ENCODE measurements around the gene TRPC3. TPM values are rescaled to one million over a fixed set of nuclear protein-coding genes. Genes with fewer than 3 reads are reported as not detected.

The TRPC3 gene
- total RNA-seq, 1 experiment from 2014 or later: 0.25 TPM

- Histone ChIP-seq H2AFZ (ENCODE audit: low read depth, low read length, poor library complexity, severe bottlenecking) (no peak overlapping the region), H4K20me1 (ENCODE audit: insufficient read depth) (no peaks in the 10 kb centered on the region), H3K9me2 (ENCODE audit: insufficient read depth) (no peaks in the 10 kb centered on the region), H3K4me3 (replicated peaks in 1 of 2; ENCODE audit: low read depth in 1 of 2, low read length in 2 of 2) (no peak overlapping the region), H3K9ac (ENCODE audit: low read length) (no peak overlapping the region), H3K27ac (ENCODE audit: low read depth, low read length) (no peak overlapping the region), H3K36me3 (ENCODE audit: control insufficient read depth in 1 of 2, insufficient read depth in 2 of 2, low read length in 2 of 2) (no peaks in the 10 kb centered on the region), H3K4me1 (ENCODE audit: control insufficient read depth in 1 of 2, insufficient read depth in 2 of 2, low read length in 2 of 2) (no peaks in the 10 kb centered on the region), H3K4me2 (ENCODE audit: low read length) (no peak overlapping the region), H3K79me2 (ENCODE audit: insufficient read depth, low read length) (no peaks in the 10 kb centered on the region), H3K27me3 (ENCODE audit: insufficient read depth, low read length) (no peaks in the 10 kb centered on the region), H3K9me3 (ENCODE audit: control insufficient read depth in 1 of 2, insufficient read depth in 1 of 2, low read depth in 1 of 2, low read length in 2 of 2) (no peaks in the 10 kb centered on the region)
- BruUV-seq (replicated peaks): no TSS peak
- ATAC-seq (no peak), DNase-seq (ENCODE audit: low read depth, low spot score) (no peak)
- intact Hi-C loops (cut with micrococcal nuclease): no loop called here
- ChIA-PET CTCF (no interaction called here), POLR2A (no interaction called here), RAD21 (ENCODE audit: low non-redundant PET in 1 of 2, low total read pairs in 2 of 2, uncharacterized antibody in 2 of 2, unreplicated experiment in 2 of 2) (no interaction called here)
- TF ChIP-seq FOSL1 (IDR thresholded peaks at IDR 0.05; ENCODE audit: low read depth) (no peak), POLR2AphosphoS5 (IDR thresholded peaks at IDR 0.05; ENCODE audit: low read depth, low read length) (no peak), CBX3 (IDR thresholded peaks at IDR 0.05; ENCODE audit: low read depth) (no peak), CTCF (IDR thresholded peaks at IDR 0.05 in 2 of 3, conservative IDR thresholded peaks at IDR 0.05 in 1 of 3; ENCODE audit: borderline replicate concordance in 1 of 3, insufficient read depth in 1 of 3, low read depth in 2 of 3, low read length in 2 of 3) (no peak)
- TF ChIP-seq, protein P1, sequence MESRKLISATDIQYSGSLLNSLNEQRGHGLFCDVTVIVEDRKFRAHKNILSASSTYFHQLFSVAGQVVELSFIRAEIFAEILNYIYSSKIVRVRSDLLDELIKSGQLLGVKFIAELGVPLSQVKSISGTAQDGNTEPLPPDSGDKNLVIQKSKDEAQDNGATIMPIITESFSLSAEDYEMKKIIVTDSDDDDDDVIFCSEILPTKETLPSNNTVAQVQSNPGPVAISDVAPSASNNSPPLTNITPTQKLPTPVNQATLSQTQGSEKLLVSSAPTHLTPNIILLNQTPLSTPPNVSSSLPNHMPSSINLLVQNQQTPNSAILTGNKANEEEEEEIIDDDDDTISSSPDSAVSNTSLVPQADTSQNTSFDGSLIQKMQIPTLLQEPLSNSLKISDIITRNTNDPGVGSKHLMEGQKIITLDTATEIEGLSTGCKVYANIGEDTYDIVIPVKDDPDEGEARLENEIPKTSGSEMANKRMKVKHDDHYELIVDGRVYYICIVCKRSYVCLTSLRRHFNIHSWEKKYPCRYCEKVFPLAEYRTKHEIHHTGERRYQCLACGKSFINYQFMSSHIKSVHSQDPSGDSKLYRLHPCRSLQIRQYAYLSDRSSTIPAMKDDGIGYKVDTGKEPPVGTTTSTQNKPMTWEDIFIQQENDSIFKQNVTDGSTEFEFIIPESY (IDR thresholded peaks at IDR 0.05; ENCODE audit: extremely low read depth, insufficient replicate concordance, low read length): no peak
These were observed 6.9 kb upstream of the TRPC3 start for GRCh38 chr4:121958777-121959176.

All from HCT116 (cell line).